Fibroblast of the aortic adventitia (primary cell): ENCODE results near the gene TADA2A. TPM values are rescaled to one million over a fixed set of nuclear protein-coding genes. Genes with fewer than 3 reads are reported as not detected.
A peak's percentile ranks its signal among the peaks of the same experiment; 100 is the strongest.

Experiments used
- DNase-seq: peaks from one replicate; pipeline ENCODE4 v3.0.0-alpha.2; 2010; ENCODE audit warnings: low read depth
- H3K4me3 ChIP-seq: 2 replicates; pipeline ENCODE4 v1.5.1; 2011; ENCODE audit warnings: low read depth, mild to moderate bottlenecking, control low read depth, low read length, moderate library complexity
- total RNA-seq: library from RNA; depleted of rRNA; stranded (reverse); fragments of >200 nt; gene quantifications from 2 replicates; pipeline ENCODE4 v1.2.3, GENCODE V29; 2012; ENCODE audit warnings: low replicate concordance
- TF ChIP-seq, protein P1 (sequence below): IDR thresholded peaks from 2 replicates; pipeline ENCODE4 v1.5.1; 2011; ENCODE audit warnings: mild to moderate bottlenecking, low read length, control low read depth, inconsistent platforms; ENCODE audit not compliant: insufficient read depth

TADA2A gene
- total RNA-seq, 1 donor: 21.3 TPM

DNA sequence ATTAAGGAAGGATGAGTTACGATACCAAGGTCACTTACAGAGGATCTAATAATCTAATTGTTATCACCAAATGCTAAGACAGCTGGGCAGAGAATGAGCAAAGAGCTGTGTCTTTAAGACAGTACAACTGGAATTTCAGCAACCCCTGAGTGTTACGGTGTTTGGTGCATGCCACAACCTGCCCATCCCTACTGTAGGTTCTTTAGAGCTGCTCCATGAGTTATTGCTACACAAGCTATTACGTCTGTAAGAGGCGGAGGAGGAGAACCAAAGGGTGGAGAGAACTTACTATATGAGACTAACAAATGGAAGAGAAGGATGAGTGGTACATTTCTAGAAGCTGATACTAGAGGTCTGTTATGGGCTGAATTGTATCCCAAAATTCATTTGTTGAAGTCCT lies 45.1 kb upstream of the TADA2A start:
- H3K4me3 ChIP-seq: no peak overlapping the region
- DNase-seq: no peak
- TF ChIP-seq, protein P1, sequence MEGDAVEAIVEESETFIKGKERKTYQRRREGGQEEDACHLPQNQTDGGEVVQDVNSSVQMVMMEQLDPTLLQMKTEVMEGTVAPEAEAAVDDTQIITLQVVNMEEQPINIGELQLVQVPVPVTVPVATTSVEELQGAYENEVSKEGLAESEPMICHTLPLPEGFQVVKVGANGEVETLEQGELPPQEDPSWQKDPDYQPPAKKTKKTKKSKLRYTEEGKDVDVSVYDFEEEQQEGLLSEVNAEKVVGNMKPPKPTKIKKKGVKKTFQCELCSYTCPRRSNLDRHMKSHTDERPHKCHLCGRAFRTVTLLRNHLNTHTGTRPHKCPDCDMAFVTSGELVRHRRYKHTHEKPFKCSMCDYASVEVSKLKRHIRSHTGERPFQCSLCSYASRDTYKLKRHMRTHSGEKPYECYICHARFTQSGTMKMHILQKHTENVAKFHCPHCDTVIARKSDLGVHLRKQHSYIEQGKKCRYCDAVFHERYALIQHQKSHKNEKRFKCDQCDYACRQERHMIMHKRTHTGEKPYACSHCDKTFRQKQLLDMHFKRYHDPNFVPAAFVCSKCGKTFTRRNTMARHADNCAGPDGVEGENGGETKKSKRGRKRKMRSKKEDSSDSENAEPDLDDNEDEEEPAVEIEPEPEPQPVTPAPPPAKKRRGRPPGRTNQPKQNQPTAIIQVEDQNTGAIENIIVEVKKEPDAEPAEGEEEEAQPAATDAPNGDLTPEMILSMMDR: no peak

DNA sequence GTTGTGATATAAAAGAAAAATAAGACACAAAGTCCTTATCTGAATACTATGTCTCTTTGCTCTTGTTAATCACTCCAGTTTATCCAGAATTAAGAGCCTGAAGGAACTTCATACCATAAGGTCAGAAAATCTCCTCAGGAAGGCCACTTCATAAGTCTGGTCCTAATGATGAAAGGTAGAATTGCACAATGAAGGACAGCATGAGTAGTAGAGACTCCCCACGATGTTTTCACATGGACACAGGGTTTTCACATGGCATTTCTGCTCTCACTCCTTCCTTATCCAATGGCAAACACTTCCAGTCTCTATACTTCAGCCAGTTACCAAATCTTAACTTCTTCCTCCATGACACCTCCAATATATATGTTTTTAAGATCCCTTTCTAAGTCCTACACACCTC lies 41.1 kb upstream of the TADA2A start:
- DNase-seq: no peak
- TF ChIP-seq, protein P1: no peak
- no peak overlapping the region for H3K4me3 ChIP-seq

DNA sequence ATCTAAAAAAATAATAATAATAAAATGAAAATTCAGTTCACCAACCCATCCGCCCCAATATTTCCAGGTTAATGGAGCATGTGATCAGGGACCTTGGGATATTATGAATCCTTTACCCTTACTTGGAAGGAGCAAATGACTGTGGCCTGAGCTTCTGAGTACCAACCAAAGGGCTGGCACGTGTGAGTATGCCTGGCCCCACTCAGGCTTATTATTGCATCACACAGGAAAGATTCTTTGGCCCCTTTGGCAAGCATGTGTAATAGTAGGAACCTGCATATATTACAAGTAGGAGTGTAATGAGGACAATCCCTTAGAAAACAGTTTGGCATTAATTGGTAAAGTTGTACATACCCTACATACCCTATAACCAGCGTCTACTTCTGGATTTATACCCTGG lies 38.1 kb upstream of the TADA2A start:
- H3K4me3 ChIP-seq: no peak overlapping the region
- peak; percentile 58 for DNase-seq
- TF ChIP-seq, protein P1: no peak

DNA sequence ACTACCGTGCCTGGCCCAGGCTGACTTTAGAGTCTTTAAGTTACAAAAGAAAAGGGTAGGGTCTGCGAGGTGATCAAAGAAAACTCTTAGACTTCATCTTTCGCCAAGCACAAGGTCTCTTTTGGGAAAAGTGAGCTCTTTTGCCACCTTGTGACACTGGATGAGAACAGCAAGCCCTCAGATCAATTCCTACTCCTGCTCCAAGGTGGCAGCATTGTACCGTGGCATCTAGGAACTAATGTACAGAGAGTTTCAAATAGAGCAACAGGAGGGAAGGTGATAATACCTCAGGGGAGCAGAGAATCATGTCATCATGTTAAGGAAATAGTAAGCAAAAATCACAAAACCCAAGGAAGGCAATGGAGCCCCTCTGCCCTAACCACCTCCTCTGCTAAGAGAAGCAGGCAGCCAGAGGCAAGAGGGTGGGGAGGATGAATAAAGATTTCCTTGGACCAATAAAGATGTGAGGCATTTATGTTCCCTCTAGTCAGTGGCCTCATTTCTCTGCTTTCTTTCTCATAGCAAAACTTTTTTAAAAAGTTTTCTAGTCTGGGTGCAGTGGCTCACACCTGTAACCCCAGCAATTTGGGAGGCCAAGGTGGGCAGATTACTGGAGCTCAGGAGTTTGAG lies 33.0 kb upstream of the TADA2A start:
- TF ChIP-seq, protein P1: peak; percentile 100
- no peak overlapping the region for H3K4me3 ChIP-seq
- DNase-seq: peak; percentile 88

DNA sequence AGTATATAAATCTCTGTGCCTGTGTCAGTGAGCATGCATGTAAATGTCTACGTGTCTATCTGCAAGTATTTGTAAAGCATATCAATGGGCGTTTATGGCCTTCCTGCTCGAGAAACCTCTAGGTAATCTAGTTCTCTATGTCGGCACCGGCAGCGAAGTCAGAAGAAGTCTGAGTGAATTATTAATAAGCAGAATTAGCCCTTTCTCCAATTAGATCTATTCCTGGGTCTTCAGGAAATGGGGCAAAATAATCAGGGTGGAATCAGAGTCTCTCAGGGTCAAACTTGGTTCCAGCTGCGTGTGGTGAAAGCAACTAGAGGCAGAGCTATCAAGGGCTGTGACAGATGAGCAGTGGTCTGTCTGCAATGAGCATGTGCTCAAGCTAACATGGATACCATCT lies 31.0 kb upstream of the TADA2A start, which contains the start of gene C17orf78:
TSS of gene C17orf78 (plus strand) at position 280 of the 400 bp plus-strand sequence. CDS start at position 388, 108 bp downstream.
- TF ChIP-seq, protein P1: no peak
- H3K4me3 ChIP-seq: no peak within 1 kb of the TSS
- no peak for DNase-seq

DNA sequence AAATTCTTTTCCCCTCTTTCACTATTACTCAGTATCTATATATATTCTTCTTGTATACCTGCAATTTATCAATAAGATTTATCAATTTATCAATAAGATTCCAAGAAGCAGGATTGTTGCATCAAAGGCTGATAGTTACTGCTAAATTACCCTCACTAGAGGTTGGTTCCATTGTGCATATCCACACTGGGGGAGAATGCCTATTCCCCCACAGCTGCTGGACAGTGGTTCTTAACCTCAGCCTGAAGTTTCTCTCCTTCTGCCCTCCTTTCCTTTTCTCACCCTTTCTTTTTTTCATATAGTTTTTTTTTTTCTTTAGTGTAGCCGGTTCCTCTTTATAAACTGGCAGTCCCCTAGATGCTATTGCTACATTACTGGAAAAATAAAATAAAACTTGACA lies 24.6 kb upstream of the TADA2A start:
- H3K4me3 ChIP-seq: no peak overlapping the region
- TF ChIP-seq, protein P1: no peak
- DNase-seq: no peak

DNA sequence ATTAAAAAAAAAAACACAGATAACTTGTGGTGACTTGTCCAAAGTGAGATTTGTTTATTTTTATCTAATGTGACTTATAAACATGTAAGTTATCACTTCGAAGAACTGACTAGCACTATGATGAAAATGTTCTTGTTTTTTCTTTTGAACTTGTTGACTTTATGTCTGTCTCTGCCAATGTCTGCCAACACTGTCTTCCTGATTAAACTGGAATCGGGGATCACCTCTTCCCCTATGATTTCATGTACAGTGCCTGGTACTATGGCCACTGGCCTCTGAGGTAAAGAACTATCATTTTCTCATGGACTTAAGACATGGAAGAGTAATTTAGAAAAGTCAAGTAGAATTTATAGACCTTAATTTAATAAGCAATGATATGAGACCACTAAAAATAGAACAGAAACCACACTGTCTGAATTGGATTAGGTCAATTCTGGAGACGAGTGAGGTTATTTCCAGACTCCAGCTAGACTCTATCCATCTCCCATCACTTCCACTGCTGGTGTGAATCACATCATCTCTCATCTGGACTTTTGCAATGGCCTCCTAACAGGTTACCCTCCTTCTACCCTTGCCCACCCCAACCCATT lies 22.0 kb upstream of the TADA2A start:
- no peak for DNase-seq
- no peak overlapping the region for H3K4me3 ChIP-seq
- TF ChIP-seq, protein P1: no peak
